Transverse colon (tissue), 4 donors: ENCODE results near the gene LRP1B. TPM values are rescaled to one million over a fixed set of nuclear protein-coding genes. Genes with fewer than 3 reads are reported as not detected.

Experiments
- DNase-seq: peaks from one replicate; pipeline ENCODE4 v3.0.0-alpha.2; 2019
- H3K27ac ChIP-seq, 4 donors: fragments of 200-600 bp; sonication (generic); 2 replicates each; pipeline ENCODE4 v1.5.1; 2016 to 2018; ENCODE audit warnings: inconsistent platforms in 4 of 4
- H3K27me3 ChIP-seq: fragments of 200-600 bp; sonication (generic); 2 replicates; pipeline ENCODE4 v1.5.1; 2017; ENCODE audit warnings: inconsistent platforms
- H3K36me3 ChIP-seq, 4 donors: fragments of 200-600 bp; sonication (generic); 2 replicates each; pipeline ENCODE4 v1.5.1; 2017 to 2019; ENCODE audit warnings: inconsistent platforms in 4 of 4
- H3K4me1 ChIP-seq, 4 donors: fragments of 200-600 bp; sonication (generic); 2 replicates each; pipeline ENCODE4 v1.5.1; 2017 to 2020; ENCODE audit warnings: inconsistent platforms in 4 of 4
- H3K4me3 ChIP-seq, 4 donors: fragments of 200-600 bp; sonication (generic); 1 replicate in 1 of 4; 2 replicates in 3 of 4; pipeline versions ENCODE4 v1.5.1 to v1.6.1; 2017 to 2019; ENCODE audit warnings: inconsistent platforms in 4 of 4
- H3K9me3 ChIP-seq, 2 donors: fragments of 200-600 bp; sonication (generic); 2 replicates each; pipeline ENCODE4 v1.5.1; 2017 to 2019; ENCODE audit warnings: inconsistent platforms in 2 of 2
- CTCF ChIP-seq, 5 experiments: fragments of 200-600 bp in 3 of 5; fragments of 450-650 bp in 2 of 5; sonication (generic) in 3 of 5; IDR thresholded peaks; 1 replicate in 2 of 5; 2 replicates in 3 of 5; pipeline ENCODE4 v1.5.1; 2016 to 2017; ENCODE audit warnings: antibody characterized with exemption in 5 of 5, inconsistent platforms in 3 of 5, mild to moderate bottlenecking in 2 of 5, moderate library complexity in 1 of 5
- EP300 ChIP-seq: sonication (generic); formaldehyde crosslinking; IDR thresholded peaks from one replicate; pipeline ENCODE4 v1.6.1; 2017; ENCODE audit warnings: antibody characterized with exemption, low read depth
- POLR2A ChIP-seq: fragments of 450-650 bp; IDR thresholded peaks from one replicate; pipeline ENCODE4 v1.6.1; 2016; ENCODE audit warnings: antibody characterized with exemption, mild to moderate bottlenecking, moderate library complexity
- POLR2AphosphoS5 ChIP-seq, 3 donors: sonication (generic); formaldehyde crosslinking; IDR thresholded peaks; one replicate each; pipeline ENCODE4 v1.6.1; 2016; ENCODE audit warnings: antibody characterized with exemption in 3 of 3
- WGBS, 2 donors: methylation state at CpG; one replicate each; pipeline ENCODE4 v1.1.5; 2018; ENCODE audit warnings: low coverage in 1 of 2; 5-methylcytosine and 5-hydroxymethylcytosine counted together
- in situ Hi-C, 4 donors: fragments of 200-750 bp; cut with MboI; loops; one replicate each; pipeline versions ENCODE4 v1.15.0 to v1.15.1; 2017; ENCODE audit warnings: low sequenced_read_pairs in 3 of 4, low pct_ligation_motif_present in 1 of 4, low pct_unique_long_range_greater_than_20kb in 1 of 4
- intact Hi-C: fragments of 100-400 bp; cut with DNase I; formaldehyde crosslinking; loops from one replicate; pipeline ENCODE4 v1.15.1; 2023; ENCODE audit warnings: low total_unique reads
- total RNA-seq, 4 donors: library from RNA; depleted of rRNA; stranded (reverse); fragments of >200 nt; gene quantifications; one replicate each; pipeline ENCODE4 v1.1.0, GENCODE V29; 2016

Gene LRP1B
- total RNA-seq, 4 donors from 2014 or later = 0.48 to 5.4 (median 0.82) TPM; not detected in 1

DNA sequence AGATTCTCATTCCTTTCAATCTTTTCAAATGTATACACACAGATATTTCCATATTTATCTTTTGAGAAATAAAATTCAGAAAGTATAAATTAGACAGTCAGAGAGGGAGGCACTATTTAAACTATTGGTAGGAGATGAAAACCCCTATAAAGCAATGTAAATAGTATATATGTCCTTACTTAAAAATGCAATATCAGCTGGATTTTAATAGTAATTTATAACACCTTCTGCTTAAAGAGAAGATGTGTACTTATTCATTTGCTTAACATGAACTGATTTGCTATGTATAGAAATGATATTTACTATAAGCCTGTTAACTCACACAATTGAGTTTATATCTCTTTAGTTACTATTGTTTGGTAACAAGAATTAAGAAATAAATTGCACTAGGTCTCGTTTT lies 163.3 kb downstream of the LRP1B start:
- H3K9me3 ChIP-seq = no peaks in the 10 kb centered on the region
- intact Hi-C loops (no loop called here), in situ Hi-C loops (no loop called here)
- no peak overlapping the region for H3K27ac ChIP-seq
- H3K36me3 ChIP-seq = no peaks in the 10 kb centered on the region
- WGBS, 2 donors = 37 to 41% methylated on average over 1 of the region's 1 CpG
- no peaks in the 10 kb centered on the region for H3K27me3 ChIP-seq
- no peaks in the 10 kb centered on the region for H3K4me1 ChIP-seq
- no peak overlapping the region for H3K4me3 ChIP-seq
- TF ChIP-seq POLR2A (no peak), POLR2AphosphoS5 (IDR thresholded peaks at IDR 0.05) (no peak), CTCF (IDR thresholded peaks at IDR 0.05) (no peak), EP300 (no peak)
- no peak for DNase-seq

GRCh38 chr2:141959941-141960340 lies 170.9 kb downstream of the LRP1B start:
- no peaks in the 10 kb centered on the region for H3K27me3 ChIP-seq
- DNase-seq = no peak
- 0 to 25% methylated on average over 1 of the region's 1 CpG for WGBS, 2 donors
- in situ Hi-C loops = no loop called here
- no peak for TF ChIP-seq POLR2A
- no peak for TF ChIP-seq CTCF (IDR thresholded peaks at IDR 0.05)
- no peak for TF ChIP-seq POLR2AphosphoS5 (IDR thresholded peaks at IDR 0.05)
- TF ChIP-seq EP300 = no peak
- H3K27ac ChIP-seq = no peak overlapping the region
- H3K9me3 ChIP-seq = no peaks in the 10 kb centered on the region
- intact Hi-C loops = no loop called here
- H3K4me1 ChIP-seq = no peaks in the 10 kb centered on the region
- H3K4me3 ChIP-seq = no peak overlapping the region
- H3K36me3 ChIP-seq = no peaks in the 10 kb centered on the region

GRCh38 chr2:141959016-141959415 lies 171.8 kb downstream of the LRP1B start:
- Histone ChIP-seq H3K27me3 (no peaks in the 10 kb centered on the region), H3K4me1 (no peaks in the 10 kb centered on the region), H3K36me3 (no peaks in the 10 kb centered on the region), H3K27ac (no peak overlapping the region), H3K4me3 (no peak overlapping the region), H3K9me3 (no peaks in the 10 kb centered on the region)
- DNase-seq = no peak
- in situ Hi-C loops (no loop called here), intact Hi-C loops (no loop called here)
- TF ChIP-seq CTCF (IDR thresholded peaks at IDR 0.05) = no peak
- no peak for TF ChIP-seq POLR2A
- TF ChIP-seq POLR2AphosphoS5 (IDR thresholded peaks at IDR 0.05) = no peak
- no peak for TF ChIP-seq EP300

DNA sequence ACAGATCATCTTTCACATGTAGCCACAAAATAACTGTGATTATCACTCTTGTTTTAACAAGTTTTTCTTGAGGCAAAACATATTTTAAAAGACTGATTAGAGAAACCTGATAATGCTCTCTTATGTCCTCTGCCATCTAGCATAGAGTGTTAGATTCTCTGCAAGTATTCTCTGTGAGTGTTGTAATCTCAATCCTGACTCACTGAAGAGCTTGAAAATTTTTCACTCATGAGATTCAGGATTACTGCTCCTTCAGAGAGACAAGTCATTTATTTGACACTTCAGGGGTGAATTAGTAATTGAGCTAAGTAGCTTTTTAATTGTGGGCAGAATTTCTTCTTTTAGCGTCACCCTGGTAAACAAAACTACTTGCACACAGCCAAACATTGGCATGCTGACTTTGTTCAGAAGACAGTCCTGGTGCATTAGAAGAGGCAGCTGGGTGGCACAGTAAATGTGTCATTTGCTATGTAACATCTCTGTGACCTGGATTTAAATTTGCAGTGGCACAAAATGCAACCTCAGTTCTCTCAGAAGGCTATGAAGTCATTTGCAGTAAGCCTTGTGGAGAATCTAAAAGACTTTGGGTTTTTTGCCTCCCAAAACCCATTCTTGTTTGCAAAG lies 172.9 kb downstream of the LRP1B start:
- in situ Hi-C loops = no loop called here
- intact Hi-C loops = no loop called here
- 57 to 62% methylated on average over 1 of the region's 1 CpG for WGBS, 2 donors

More for the DNA sequence above, 172.9 kb downstream of the LRP1B start:
- Histone ChIP-seq H3K9me3 (no peaks in the 10 kb centered on the region), H3K36me3 (no peaks in the 10 kb centered on the region), H3K27ac (no peak overlapping the region), H3K27me3 (no peaks in the 10 kb centered on the region), H3K4me3 (no peak overlapping the region), H3K4me1 (no peaks in the 10 kb centered on the region)
- no peak for TF ChIP-seq CTCF (IDR thresholded peaks at IDR 0.05)
- DNase-seq = no peak
